ENCODE results near the gene MOG. TPM values are rescaled to one million over a fixed set of nuclear protein-coding genes. Genes with fewer than 3 reads are reported as not detected.
A peak's percentile ranks its signal among the peaks of the same experiment; 100 is the strongest.

MOG gene
- total RNA-seq, 3 donors from 2014 or later: not detected

GRCh38 chr6:29678114-29678513, 21.2 kb downstream of the MOG start:
- DNase-seq: no peak
- no peaks in the 10 kb centered on the region for H3K9me3 Mint-ChIP-seq
- no peak overlapping the region for H3K4me3 Mint-ChIP-seq
- no peak for ATAC-seq
- no peaks in the 10 kb centered on the region for H3K36me3 Mint-ChIP-seq (ENCODE audit: insufficient read depth)
- H3K4me1 Mint-ChIP-seq (ENCODE audit: low read depth): peaks cover 6% of the 10 kb centered on the region
- H3K27me3 Mint-ChIP-seq (ENCODE audit: low read depth): no peaks in the 10 kb centered on the region

- peaks cover 6% of the 10 kb centered on the region for H3K4me1 Mint-ChIP-seq (ENCODE audit: low read depth)
These were observed 23.1 kb downstream of the MOG start for GRCh38 chr6:29679962-29680361.

DNA sequence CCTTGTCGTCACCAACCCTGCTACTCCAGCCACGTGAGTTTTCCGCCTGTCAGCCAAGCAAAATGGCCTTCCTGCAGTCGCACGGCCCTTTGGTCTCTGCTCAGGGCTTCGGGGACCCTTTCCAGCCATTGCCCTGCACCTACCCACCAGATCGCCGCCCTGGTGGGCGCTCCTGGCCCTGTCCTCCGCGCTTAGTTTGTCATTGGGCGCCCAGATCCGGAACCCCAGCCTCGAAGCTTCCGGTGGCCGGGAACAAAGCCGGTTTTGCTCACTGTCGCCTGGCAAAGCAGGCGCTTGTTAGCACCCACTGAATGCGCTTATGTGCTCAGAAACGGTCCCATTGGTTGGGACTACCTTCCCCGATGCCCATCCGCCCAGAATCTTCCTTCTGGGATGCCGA, 23.5 kb downstream of the MOG start:
- DNase-seq: no peak

More at GRCh38 chr6:29679962-29680361, 23.1 kb downstream of the MOG start:
- Mint-ChIP-seq H3K4me3 (no peak overlapping the region), H3K9me3 (no peaks in the 10 kb centered on the region), H3K36me3 (ENCODE audit: insufficient read depth) (no peaks in the 10 kb centered on the region), H3K27me3 (ENCODE audit: low read depth) (no peaks in the 10 kb centered on the region)
- DNase-seq (no peak), ATAC-seq (no peak)

DNA sequence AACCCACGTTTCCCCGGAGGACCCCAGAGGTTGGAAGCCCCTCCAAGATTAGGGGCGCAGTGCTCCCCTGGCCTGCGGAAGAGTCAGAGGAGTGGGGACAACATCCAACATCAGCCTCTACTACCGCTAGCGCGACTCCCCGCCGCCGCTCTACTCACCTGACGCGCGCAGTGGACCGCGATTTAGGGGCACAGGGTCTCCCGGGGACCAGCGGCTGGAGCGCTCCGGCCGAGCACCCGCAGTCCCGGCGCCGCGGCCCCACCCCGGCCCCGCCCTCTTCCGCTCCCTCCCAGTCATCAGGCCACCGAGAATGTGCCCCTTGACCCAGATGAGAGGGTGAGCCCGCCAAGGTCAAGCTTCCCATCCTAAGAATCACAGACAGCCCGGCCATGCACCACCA, 24.0 kb downstream of the MOG start, which contains the start of gene ZFP57:
TSS of gene ZFP57 (minus strand) at position 249 of the 400 bp plus-strand sequence. CDS start 4,149 bp downstream, outside the sequence.
- Mint-ChIP-seq H3K27me3 (ENCODE audit: low read depth) (no peaks in the 10 kb centered on the region), H3K4me3 (no peak within 1 kb of the TSS), H3K4me1 (ENCODE audit: low read depth) (peaks cover 6% of the 10 kb centered on the region), H3K36me3 (ENCODE audit: insufficient read depth) (no peaks in the 10 kb centered on the region), H3K9me3 (no peaks in the 10 kb centered on the region)
- DNase-seq (no peak), ATAC-seq (no peak)

More for the DNA sequence above, 23.5 kb downstream of the MOG start:
- Mint-ChIP-seq H3K27me3 (ENCODE audit: low read depth) (no peaks in the 10 kb centered on the region), H3K4me1 (ENCODE audit: low read depth) (peaks cover 6% of the 10 kb centered on the region), H3K36me3 (ENCODE audit: insufficient read depth) (no peaks in the 10 kb centered on the region), H3K4me3 (no peak overlapping the region), H3K9me3 (no peaks in the 10 kb centered on the region)
- ATAC-seq: no peak

DNA sequence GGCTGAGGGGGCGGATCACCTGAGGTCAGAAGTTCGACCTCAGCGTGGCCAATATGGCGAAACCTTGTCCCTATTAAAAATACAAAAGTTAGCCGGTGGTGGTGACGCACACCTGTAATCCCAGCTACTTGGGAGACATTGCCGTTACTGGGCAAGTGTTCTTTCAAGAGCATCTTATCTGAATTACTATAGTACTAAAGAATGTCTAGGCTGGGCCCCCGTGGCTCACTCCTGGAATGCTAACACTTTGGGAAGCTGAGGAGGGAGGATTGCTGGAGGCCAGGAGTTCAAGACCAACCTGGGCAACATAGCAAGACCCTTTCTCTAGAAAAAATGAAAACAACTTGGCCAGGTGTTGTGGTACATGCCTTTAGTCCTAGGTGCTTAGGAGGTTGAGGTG, 24.9 kb downstream of the MOG start:
- H3K4me1 Mint-ChIP-seq (ENCODE audit: low read depth): peaks cover 5% of the 10 kb centered on the region
- no peaks in the 10 kb centered on the region for H3K36me3 Mint-ChIP-seq (ENCODE audit: insufficient read depth)
- H3K27me3 Mint-ChIP-seq (ENCODE audit: low read depth): no peaks in the 10 kb centered on the region
- DNase-seq (no peak), ATAC-seq (no peak)
- H3K9me3 Mint-ChIP-seq: no peaks in the 10 kb centered on the region
- H3K4me3 Mint-ChIP-seq: no peak overlapping the region

- no peaks in the 10 kb centered on the region for H3K4me1 Mint-ChIP-seq (ENCODE audit: low read depth)
- no peaks in the 10 kb centered on the region for H3K9me3 Mint-ChIP-seq
- DNase-seq: no peak
- no peak for ATAC-seq
- no peak overlapping the region for H3K4me3 Mint-ChIP-seq
- no peaks in the 10 kb centered on the region for H3K27me3 Mint-ChIP-seq (ENCODE audit: low read depth)
- no peaks in the 10 kb centered on the region for H3K36me3 Mint-ChIP-seq (ENCODE audit: insufficient read depth)
These were observed 28.9 kb downstream of the MOG start for GRCh38 chr6:29685718-29686326.

- ATAC-seq (no peak), DNase-seq (no peak)
- no peaks in the 10 kb centered on the region for H3K36me3 Mint-ChIP-seq (ENCODE audit: insufficient read depth)
- peaks cover 2% of the 10 kb centered on the region for H3K27me3 Mint-ChIP-seq (ENCODE audit: low read depth)
- H3K9me3 Mint-ChIP-seq: peaks cover 5% of the 10 kb centered on the region
- H3K4me1 Mint-ChIP-seq (ENCODE audit: low read depth): no peaks in the 10 kb centered on the region
- H3K4me3 Mint-ChIP-seq: no peak overlapping the region
These were observed 37.7 kb downstream of the MOG start for GRCh38 chr6:29694637-29695036.

DNA sequence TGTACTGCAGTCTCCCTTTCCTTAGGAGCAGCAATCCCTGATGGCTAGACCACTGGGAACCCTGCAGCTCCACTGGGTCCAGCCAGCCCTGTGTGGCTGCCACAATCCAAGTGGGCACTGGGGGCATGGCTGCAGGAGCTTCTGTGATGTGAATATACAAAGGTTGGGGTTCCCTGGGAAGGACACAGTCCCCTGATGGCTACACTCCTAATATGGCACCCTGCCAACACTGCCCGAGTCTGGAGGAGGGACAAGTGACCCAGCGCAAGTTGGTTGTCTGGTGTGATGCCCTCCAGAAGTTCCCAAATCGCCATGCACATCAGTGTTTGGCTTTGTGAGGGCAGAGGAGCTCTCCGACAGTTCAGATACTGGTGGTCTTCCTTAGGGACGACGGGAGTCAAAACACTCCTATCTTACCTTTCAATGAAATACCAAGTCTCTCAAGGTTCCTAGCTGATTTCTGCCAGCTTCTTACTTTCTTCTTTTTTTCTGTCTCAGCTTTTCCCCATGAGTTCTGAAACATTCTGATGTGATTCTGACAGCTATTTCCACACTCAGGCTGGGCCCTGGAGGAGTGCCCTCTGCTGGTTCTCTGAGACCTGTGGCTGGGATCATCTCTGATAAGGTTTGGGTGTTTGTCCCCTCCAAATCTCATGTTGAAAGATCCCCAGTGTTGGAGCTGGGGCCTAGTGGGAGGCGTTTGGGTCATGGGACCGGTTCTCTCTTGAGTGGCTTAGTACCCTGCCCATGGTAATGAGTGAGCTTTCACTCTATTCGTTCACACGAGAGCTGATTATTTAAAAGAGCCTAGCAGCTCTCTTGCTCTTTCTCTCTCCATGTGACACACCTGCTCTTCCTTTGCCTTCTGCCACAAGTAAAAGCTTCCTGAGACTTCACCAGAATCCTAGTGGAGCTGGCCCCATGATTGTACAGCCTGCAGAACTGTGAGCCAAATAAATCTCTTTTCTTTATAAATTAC, 39.5 kb downstream of the MOG start:
- H3K4me3 Mint-ChIP-seq: no peak overlapping the region
- no peaks in the 10 kb centered on the region for H3K4me1 Mint-ChIP-seq (ENCODE audit: low read depth)
- peaks cover 5% of the 10 kb centered on the region for H3K9me3 Mint-ChIP-seq
- H3K27me3 Mint-ChIP-seq (ENCODE audit: low read depth): peaks cover 8% of the 10 kb centered on the region
- no peak for ATAC-seq
- no peaks in the 10 kb centered on the region for H3K36me3 Mint-ChIP-seq (ENCODE audit: insufficient read depth)
- DNase-seq: no peak

DNA sequence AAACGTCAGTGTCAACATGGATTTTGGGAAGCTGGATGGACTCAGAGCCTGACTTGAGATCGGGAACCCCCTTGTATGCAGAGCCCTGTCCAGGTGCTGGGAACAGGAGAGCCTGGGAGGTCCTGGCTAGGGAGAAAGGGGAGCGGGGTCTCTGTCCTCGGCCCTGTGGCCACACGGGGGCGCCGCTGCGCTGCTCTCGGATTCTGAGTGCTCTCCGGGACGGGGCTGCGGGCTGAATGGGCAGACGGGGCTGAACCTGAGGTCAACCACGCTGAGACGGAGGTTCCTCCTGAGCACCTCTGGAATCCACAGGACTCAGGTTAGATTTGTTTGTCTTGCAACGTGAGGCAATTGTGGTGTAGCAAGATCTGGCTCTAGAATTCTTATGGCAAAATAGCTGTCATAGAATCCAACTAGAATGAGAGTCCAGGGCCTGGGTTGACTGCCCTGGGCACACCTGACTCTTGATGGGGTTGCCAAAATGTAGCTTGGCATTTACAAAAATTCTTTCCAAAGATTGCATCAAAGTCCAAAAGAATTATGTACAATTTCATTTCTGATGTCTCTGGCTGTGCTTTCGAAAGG, 45.7 kb downstream of the MOG start:
- no peaks in the 10 kb centered on the region for H3K9me3 Mint-ChIP-seq
- no peak overlapping the region for H3K4me3 Mint-ChIP-seq
- ATAC-seq: peak; percentile 87 to 91
- peak; percentile 83 for DNase-seq
- no peaks in the 10 kb centered on the region for H3K36me3 Mint-ChIP-seq (ENCODE audit: insufficient read depth)
- H3K4me1 Mint-ChIP-seq (ENCODE audit: low read depth): peaks cover 23% of the 10 kb centered on the region
- peaks cover 8% of the 10 kb centered on the region for H3K27me3 Mint-ChIP-seq (ENCODE audit: low read depth)

- DNase-seq (no peak), ATAC-seq (no peak)
- H3K4me3 Mint-ChIP-seq: no peak overlapping the region
These were observed 48.7 kb downstream of the MOG start for GRCh38 chr6:29705389-29706231.

GRCh38 chr6:29708432-29709179, 51.7 kb downstream of the MOG start:
- peaks cover 71% of the 10 kb centered on the region for H3K4me1 Mint-ChIP-seq (ENCODE audit: low read depth)
- ATAC-seq: peak; percentile 82 to 84

More at GRCh38 chr6:29705389-29706231, 48.7 kb downstream of the MOG start:
- Mint-ChIP-seq H3K27me3 (ENCODE audit: low read depth) (peaks cover 5% of the 10 kb centered on the region), H3K36me3 (ENCODE audit: insufficient read depth) (no peaks in the 10 kb centered on the region), H3K9me3 (no peaks in the 10 kb centered on the region), H3K4me1 (ENCODE audit: low read depth) (peaks cover 52% of the 10 kb centered on the region)

DNA sequence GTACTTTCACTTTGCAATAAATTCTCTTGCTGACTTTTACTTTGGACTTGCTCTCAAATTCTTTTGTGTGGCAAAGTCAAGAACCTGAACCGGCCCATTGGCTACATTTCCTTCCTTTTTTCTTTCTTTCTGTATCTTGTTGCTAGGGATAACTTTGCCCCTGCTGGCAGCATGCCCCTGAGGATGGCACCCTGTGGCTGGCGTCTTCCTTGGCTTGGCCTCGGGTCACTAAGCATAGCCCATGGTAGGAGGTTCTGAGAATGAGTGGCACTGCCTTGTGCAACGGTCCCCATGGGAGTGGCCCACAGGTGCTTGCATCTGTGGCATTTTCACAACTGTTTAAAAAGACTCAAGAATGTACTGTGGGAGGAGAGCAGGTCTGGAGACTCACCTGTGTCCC, 52.3 kb downstream of the MOG start:
- no peaks in the 10 kb centered on the region for H3K36me3 Mint-ChIP-seq (ENCODE audit: insufficient read depth)
- H3K4me1 Mint-ChIP-seq (ENCODE audit: low read depth): peaks cover 71% of the 10 kb centered on the region
- ATAC-seq: peak; percentile 13 to 14
- DNase-seq: no peak
- peak overlapping the region; percentile 74 for H3K4me3 Mint-ChIP-seq
- no peaks in the 10 kb centered on the region for H3K9me3 Mint-ChIP-seq
- H3K27me3 Mint-ChIP-seq (ENCODE audit: low read depth): no peaks in the 10 kb centered on the region

More at GRCh38 chr6:29708432-29709179, 51.7 kb downstream of the MOG start:
- Mint-ChIP-seq H3K27me3 (ENCODE audit: low read depth) (no peaks in the 10 kb centered on the region), H3K4me3 (peak overlapping the region; percentile 74), H3K36me3 (ENCODE audit: insufficient read depth) (no peaks in the 10 kb centered on the region), H3K9me3 (no peaks in the 10 kb centered on the region)
- no peak for DNase-seq

DNA sequence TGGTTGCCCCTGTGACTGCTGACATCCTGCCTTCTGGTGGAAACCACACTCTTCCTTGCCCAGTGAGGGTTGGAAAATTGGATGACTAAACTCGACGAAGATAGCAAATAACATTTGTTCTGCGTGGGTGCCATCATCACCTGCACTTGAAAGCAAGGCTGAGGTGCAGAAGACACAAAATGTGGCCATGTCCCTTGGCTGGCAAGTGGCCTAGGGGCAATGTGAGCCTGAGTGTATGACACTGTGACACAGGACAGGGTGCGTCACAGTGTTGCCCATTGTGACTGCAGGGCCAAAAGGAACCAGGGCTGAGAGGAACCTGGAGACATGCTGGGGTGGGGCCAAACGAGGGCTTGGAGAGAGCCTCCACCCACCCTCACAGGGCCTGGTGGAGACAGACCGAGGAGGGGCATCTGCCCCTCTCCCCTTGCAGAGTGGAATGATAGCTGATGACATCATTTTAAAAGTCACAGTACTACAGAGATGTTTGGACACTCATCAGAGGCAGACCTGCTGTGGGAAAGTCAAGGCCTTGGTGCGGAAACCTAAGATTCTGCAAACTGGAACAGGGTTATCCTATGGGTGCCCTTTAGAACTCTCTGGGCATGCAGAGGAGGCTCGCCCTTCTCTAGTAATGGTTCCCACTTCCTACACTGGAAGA, 53.5 kb downstream of the MOG start:
- Mint-ChIP-seq H3K27me3 (ENCODE audit: low read depth) (no peaks in the 10 kb centered on the region), H3K9me3 (no peaks in the 10 kb centered on the region), H3K4me1 (ENCODE audit: low read depth) (peaks cover 73% of the 10 kb centered on the region), H3K4me3 (no peak overlapping the region), H3K36me3 (ENCODE audit: insufficient read depth) (no peaks in the 10 kb centered on the region)
- ATAC-seq (no peak), DNase-seq (no peak)

Data from activated T-cell treated with anti-CD3 and anti-CD28 coated beads, Interleukin-2, amount 50 U/mL, for 4 hours (primary cell).